ENCODE results near the gene LRRC37A.
A peak's percentile ranks its signal among the peaks of the same experiment; 100 is the strongest.
"Not testable (repeated sequence)": the region's sequence is repeated elsewhere in the genome, so short reads cannot be mapped to it uniquely, and the experiment has no call there.

The LRRC37A gene

GRCh38 chr17:46294831-46295230, at the start of gene LRRC37A:
TSS of gene LRRC37A (plus strand) at chr17:46295131. CDS start at chr17:46295134, 3 bp downstream.
- not testable (repeated sequence) for DNase-seq

DNA sequence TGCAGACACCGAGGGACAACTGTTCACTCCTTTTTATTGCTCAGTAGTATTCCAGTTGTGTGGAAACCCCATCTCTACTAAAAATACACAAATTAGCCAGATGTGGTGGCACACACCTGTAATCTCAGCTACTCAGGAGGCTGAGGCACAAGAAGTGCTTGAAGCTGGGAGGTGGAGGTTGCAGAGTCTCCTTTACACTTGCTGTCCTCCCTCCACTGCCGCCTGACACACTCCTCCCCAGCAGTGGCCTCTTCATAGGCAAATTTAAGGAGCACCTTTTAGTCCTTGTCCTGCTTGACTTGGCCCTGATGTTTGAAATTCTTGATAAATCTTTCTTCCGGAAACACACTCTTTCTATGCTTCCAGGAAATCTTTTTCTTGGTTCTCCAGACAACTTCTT, 45.8 kb upstream of the LRRC37A start:
- DNase-seq, result not testable (repeated sequence)

DNA sequence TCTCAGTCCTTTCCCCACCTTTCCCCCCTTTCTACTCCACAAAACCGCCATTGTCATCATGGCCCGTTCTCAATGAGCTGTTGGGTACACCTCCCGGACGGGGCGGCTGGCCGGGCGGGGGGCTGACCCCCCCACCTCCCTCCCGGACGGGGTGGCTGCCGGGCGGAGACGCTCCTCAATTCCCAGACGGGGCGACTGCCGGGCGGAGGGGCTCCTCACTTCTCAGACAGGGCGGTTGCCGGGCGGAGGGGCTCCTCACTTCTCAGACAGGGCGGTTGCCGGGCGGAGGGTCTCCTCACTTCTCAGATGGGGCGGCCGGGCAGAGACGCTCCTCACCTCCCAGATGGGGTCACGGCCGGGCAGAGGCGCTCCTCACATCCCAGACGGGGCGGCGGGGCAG, 42.1 kb upstream of the LRRC37A start:
- DNase-seq, result not testable (repeated sequence)

DNA sequence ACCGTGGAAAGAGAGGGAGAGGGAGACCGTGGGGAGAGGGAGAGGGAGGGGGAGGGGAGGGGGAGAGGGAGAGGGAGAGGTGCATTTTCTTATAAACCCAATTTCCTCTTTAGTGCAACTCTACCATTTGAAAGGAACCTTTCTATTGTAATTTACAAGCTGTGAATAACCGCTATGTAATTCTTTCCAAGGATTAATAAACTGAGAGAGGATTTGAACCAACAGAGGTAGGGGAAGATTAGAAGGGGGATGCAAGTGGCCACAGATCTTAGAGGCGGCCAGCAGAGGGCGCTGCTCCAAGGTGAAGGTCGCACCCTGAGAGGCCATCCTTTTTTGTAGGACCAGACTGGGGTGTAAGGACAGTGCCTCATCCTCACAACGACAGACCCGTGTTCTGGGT, 41.2 kb upstream of the LRRC37A start:
- peak; percentile 62 for DNase-seq

DNA sequence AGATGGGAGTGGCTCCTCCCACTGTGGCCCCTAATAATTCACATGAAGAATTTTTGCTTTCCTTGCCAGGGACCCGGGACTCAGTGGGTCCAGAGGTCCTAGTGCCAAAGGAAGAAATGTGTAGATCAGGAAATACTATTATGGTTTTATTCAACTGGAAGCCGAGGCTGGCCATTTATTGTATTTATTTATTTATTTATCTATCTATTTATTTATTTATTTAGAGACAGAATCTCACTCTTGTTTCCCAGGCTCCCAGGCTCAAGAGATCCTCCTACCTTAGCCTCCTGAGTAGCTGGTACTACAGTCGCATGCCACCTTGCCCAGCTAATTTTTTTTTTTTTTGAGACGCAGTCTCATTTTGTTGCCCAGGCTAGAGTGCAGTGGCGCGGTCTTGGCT, 40.7 kb upstream of the LRRC37A start:
- not testable (repeated sequence) for DNase-seq

DNA sequence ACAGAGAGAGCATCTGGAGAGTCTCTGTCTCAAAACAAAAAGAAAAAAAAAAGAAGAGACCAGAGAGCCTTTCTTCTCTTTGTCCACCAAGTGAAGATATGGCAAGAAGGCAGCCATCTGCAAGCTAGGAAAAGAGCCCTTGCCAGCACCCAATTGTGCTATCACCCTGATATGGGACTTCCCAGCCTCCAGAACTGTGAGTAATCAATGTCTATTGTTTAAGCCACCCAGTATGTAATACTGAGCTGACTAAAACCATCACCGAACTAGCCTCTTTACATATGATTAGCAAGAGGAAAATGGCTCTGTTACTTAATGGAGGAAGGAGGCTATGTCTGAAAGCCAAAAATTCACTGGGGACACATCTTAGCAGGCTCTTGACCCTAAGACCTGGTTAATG, 38.6 kb upstream of the LRRC37A start:
- DNase-seq, result not testable (repeated sequence)

- DNase-seq, result not testable (repeated sequence)
Observed at GRCh38 chr17:46259845-46260661, 34.9 kb upstream of the LRRC37A start.

DNA sequence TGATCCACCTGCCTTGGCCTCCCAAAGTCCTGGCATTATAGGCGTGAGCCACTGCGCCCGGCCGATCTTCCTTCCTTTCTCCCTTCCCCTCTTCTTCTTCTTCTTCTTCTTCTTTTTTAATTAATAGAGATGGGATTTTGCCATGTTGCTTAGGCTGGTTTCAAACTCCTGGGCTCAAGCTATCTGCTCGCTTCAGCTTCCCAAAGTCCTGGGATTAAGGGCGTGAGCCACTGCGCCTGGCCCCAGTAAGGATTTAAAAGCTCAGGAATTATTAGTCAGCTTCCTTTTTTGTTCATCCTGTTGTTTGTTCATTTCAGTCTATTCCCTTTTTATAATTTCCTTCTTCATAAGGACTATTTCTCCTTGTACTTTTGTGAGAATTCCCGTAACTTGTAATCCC, 32.7 kb upstream of the LRRC37A start:
- no peak for DNase-seq

- no peak for DNase-seq
Observed at GRCh38 chr17:46264456-46265198, 30.3 kb upstream of the LRRC37A start.

GRCh38 chr17:46266063-46266655, 28.8 kb upstream of the LRRC37A start:
- DNase-seq, result not testable (repeated sequence)

DNA sequence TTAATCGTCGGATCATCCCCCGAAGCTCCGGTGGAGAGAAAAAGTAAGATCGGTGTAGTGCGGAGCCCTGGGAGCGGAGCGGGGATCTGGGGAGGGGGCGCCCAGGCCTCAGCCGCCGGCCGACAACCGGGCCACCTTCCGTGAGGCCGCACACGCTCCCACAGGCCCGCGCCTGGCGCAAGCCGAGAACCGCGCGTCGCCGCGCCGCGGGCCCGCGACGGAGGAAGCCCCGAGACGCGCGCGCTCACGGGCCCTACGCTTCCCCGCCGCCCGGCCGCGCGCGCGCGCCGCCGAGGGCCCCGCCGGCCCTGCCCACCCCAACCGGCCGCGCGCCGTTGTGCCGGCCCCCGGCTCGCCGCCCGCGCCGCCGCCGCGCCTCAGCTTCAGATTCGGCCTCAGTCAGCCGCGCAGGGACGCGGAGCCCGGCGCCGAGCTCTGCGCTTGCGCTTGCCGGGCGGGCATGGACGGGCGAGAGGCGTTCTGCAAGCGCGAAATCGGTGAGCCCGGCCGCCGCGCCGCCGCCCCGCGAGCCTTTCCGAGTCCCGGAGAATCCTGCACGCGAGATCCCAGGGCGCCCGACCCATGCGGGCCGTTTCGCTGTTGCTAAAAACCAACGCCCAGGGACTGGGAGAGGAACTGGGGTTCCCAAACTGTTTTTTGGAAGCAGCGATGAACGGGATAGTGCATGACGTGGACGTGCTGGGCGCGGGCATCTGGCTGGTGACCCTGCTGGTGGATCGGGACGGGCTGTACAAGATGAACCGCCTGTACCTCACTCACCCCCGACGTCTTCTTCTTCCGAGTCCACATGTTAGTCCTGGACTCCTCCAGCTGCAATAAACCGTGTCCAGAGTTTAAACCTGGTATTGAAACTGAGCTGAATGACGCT, 28.0 kb upstream of the LRRC37A start:
- peak; percentile 94 for DNase-seq

DNA sequence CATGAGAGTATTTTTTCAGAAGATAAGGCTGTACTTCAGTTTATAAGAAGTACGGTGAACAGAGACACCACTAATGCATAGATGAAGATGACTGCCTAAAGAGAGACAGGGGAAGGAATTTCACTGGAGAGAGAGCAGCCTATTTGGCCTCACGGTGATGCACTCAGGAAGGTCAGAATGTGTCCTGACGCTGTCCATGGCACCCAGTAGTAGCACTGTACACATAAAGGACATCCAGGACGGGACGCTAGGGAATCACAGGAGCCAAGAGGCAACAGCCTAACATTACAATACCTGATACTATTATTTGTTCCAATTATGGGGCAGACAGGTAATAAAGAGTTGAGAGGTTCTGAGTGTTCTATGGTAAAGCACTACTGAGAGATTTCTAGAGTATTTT, 24.9 kb upstream of the LRRC37A start:
- DNase-seq, result no peak

GRCh38 chr17:46273541-46274236, 21.2 kb upstream of the LRRC37A start:
- no peak for DNase-seq

DNA sequence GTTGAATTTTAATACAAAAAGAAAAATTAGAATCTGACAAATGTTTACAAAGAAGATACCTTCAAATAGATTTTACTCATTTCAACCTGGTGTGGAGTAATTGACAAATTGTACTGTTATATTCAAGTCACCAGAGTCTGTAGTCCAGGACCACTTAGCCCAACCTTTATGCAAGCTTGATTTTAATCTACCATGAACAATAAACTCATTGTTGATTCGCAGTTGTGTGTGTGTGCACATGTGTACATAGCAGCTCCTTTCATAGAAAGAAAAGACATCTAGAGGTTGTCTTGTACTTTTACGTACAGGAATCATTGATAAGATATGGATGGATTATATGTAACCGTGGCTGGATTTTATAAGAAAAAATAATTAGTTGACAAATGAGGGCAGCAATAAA, 20.7 kb upstream of the LRRC37A start:
- no peak for DNase-seq

DNA sequence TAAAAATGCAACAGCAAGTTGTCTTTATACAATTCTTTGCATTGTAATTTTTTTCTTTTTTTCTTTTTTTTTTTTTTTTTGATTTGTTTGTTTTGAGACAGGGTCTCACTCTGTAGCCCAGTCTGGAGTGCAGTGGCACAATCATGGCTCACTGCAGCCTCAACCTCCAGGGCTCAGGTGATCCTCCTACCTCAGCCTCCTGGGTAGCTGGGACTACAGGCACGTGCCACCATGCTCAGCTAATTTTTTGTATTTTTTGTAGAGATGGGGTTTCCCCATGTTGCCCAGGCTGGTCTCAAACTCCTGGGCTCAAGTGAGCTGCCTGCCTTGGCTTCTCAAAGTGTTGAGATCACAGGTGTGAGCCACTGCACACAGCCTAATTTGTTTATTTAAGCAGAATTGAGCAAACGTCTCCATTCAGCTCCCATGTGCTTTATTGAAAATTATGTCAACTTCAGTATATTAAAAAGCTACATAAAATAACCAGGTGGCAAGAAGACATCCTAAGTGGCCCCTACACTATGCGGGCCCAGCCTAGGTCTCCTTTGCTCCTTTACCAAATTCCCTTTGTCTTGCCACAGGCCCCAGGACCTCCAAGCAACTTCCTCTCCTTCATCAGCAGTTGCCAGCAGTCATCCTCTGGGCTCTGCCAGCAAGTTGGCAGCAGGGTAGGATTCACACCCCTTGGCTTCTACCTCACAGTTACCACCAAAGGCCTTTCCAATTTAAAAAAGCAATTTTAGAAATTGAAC, 18.0 kb upstream of the LRRC37A start:
- not testable (repeated sequence) for DNase-seq

GRCh38 chr17:46281336-46281735, 13.6 kb upstream of the LRRC37A start:
- not testable (repeated sequence) for DNase-seq

GRCh38 chr17:46282635-46283034, 12.3 kb upstream of the LRRC37A start:
- DNase-seq, result not testable (repeated sequence)

GRCh38 chr17:46284467-46284866, 10.5 kb upstream of the LRRC37A start:
- DNase-seq, result not testable (repeated sequence)

DNA sequence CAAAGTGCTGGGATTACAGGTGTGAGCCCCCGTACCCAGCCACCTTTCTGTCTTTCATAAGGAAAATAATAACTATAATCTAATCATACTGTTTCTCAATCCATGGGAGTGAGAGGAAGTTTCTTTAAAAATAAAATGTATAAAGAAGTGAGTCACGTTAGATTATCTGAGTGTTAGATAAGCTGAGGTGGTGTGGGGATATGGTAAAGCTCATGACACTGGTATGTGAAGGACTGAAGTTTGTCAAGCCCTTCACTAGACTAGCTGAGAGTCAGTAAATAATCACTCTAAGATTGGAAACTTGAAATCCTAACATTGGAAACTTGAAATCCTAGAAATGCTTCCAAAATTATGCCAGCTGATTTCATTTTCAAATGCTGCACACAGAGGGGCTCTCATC, 9.4 kb upstream of the LRRC37A start:
- not testable (repeated sequence) for DNase-seq

- DNase-seq, result peak; percentile 94
Observed at GRCh38 chr17:46286764-46287221, 8.1 kb upstream of the LRRC37A start.

- DNase-seq, result not testable (repeated sequence)
Observed at GRCh38 chr17:46287587-46287986, 7.3 kb upstream of the LRRC37A start.

Measured in NCI-H1694 treated with DMSO at 0.1 percent for 48 hours (cell line).